PC-9 (cell line): ENCODE data around the gene PLXNC1. TPM values are rescaled to one million over a fixed set of nuclear protein-coding genes. Genes with fewer than 3 reads are reported as not detected.

Source experiments
- BruUV-seq: library from RNA; stranded (reverse); fragments of 400-500 nt; replicated peaks from 2 replicates; lab custom pipeline; 2021; lab: Mats Ljungman, UMichigan
- CTCF ChIA-PET: fragments of 300-600 bp; sonication (Branson Sonifier 250); formaldehyde crosslinking; loops from one replicate; lab custom pipeline; 2022; ENCODE audit warnings: antibody characterized with exemption; lab: Charles Lee
- POLR2A ChIA-PET: fragments of 300-600 bp; sonication (Branson Sonifier 250); formaldehyde crosslinking; loops from one replicate; lab custom pipeline; 2022; ENCODE audit warnings: antibody characterized with exemption; ENCODE audit not compliant: unreplicated experiment; lab: Charles Lee
- DNase-seq, 2 experiments: peaks; one replicate each; pipeline versions ENCODE4 v3.0.0 to v3.0.0-alpha.2; 2015 to 2022; ENCODE audit warnings: mixed read lengths in 1 of 2
- H2AFZ ChIP-seq: fragments of 200-600 bp; sonication (generic); 2 replicates; pipeline ENCODE4 v1.8.1; 2017; ENCODE audit warnings: antibody characterized with exemption
- H3F3A ChIP-seq: fragments of 200-600 bp; sonication (generic); 2 replicates; pipeline ENCODE4 v1.8.1; 2017; ENCODE audit warnings: antibody characterized with exemption, mild to moderate bottlenecking, low read depth; ENCODE audit not compliant: insufficient read depth
- H3K27ac ChIP-seq: fragments of 200-600 bp; sonication (generic); 2 replicates; pipeline ENCODE4 v1.6.1; 2016; ENCODE audit warnings: mixed run types
- H3K27me3 ChIP-seq: fragments of 200-600 bp; sonication (generic); 2 replicates; pipeline ENCODE4 v1.6.1; 2016; ENCODE audit warnings: low read depth, mixed run types; ENCODE audit not compliant: insufficient read depth
- H3K36me3 ChIP-seq: fragments of 200-600 bp; sonication (generic); 2 replicates; pipeline ENCODE4 v1.6.1; 2016; ENCODE audit warnings: low read depth, mixed run types
- H3K4me1 ChIP-seq: fragments of 200-600 bp; sonication (generic); replicated peaks from 2 replicates; pipeline ENCODE4 v1.6.1; 2016; ENCODE audit warnings: mixed run types; ENCODE audit not compliant: insufficient read depth
- H3K4me2 ChIP-seq: fragments of 200-600 bp; sonication (generic); 2 replicates; pipeline ENCODE4 v1.6.1; 2017; ENCODE audit warnings: mixed run types
- H3K4me3 ChIP-seq: fragments of 200-600 bp; sonication (generic); 2 replicates; pipeline ENCODE4 v1.6.1; 2016; ENCODE audit warnings: mixed run types
- H3K79me2 ChIP-seq: fragments of 200-600 bp; sonication (generic); 2 replicates; pipeline ENCODE4 v1.6.1; 2017; ENCODE audit warnings: low read depth, mixed run types
- H3K9me2 ChIP-seq: fragments of 200-600 bp; sonication (generic); 2 replicates; pipeline ENCODE4 v1.8.1; 2017; ENCODE audit warnings: mild to moderate bottlenecking; ENCODE audit not compliant: insufficient read depth
- H3K9me3 ChIP-seq: fragments of 200-600 bp; sonication (generic); 2 replicates; pipeline ENCODE4 v1.8.1; 2016; ENCODE audit warnings: low read depth; ENCODE audit not compliant: insufficient read depth
- H4K20me1 ChIP-seq: fragments of 200-600 bp; sonication (generic); 2 replicates; pipeline ENCODE4 v1.8.1; 2017; ENCODE audit not compliant: insufficient read depth
- CTCF ChIP-seq: fragments of 200-600 bp; sonication (generic); conservative IDR thresholded peaks from 2 replicates; pipeline ENCODE4 v1.6.1; 2017; ENCODE audit warnings: mixed run types, antibody characterized with exemption, mild to moderate bottlenecking, moderate library complexity
- EZH2 ChIP-seq: fragments of 200-600 bp; sonication (generic); IDR thresholded peaks from 2 replicates; pipeline ENCODE4 v1.8.0; 2017; ENCODE audit warnings: antibody characterized with exemption, low read depth
- intact Hi-C: fragments of 100-400 bp; cut with micrococcal nuclease; formaldehyde crosslinking; loops from one replicate; pipeline ENCODE4 v1.10.0; 2022; ENCODE audit not compliant: unreplicated experiment
- total RNA-seq: library from RNA; stranded (reverse); gene quantifications from 2 replicates; pipeline ENCODE4 v1.2.3, GENCODE V29; 2021

PLXNC1 gene
- total RNA-seq, 1 experiment from 2014 or later: 2.3 TPM

- TF ChIP-seq EZH2 (no peak), CTCF (no peak)
- ChIA-PET POLR2A (no interaction called here), CTCF (no interaction called here)
- no TSS peak for BruUV-seq
- H3K4me2 ChIP-seq: no peak overlapping the region
- H3K9me2 ChIP-seq: no peaks in the 10 kb centered on the region
- no peaks in the 10 kb centered on the region for H3K79me2 ChIP-seq
- intact Hi-C loops: no loop called here
- DNase-seq: no peak
- no peaks in the 10 kb centered on the region for H3F3A ChIP-seq
- no peak overlapping the region for H3K27ac ChIP-seq
- H3K9me3 ChIP-seq: no peaks in the 10 kb centered on the region
- no peak overlapping the region for H2AFZ ChIP-seq
- H3K4me3 ChIP-seq: no peak overlapping the region
- H4K20me1 ChIP-seq: no peaks in the 10 kb centered on the region
- no peaks in the 10 kb centered on the region for H3K36me3 ChIP-seq
- no peaks in the 10 kb centered on the region for H3K27me3 ChIP-seq
- no peaks in the 10 kb centered on the region for H3K4me1 ChIP-seq
Measured at GRCh38 chr12:94207849-94208621, 59.7 kb downstream of the PLXNC1 start.

DNA sequence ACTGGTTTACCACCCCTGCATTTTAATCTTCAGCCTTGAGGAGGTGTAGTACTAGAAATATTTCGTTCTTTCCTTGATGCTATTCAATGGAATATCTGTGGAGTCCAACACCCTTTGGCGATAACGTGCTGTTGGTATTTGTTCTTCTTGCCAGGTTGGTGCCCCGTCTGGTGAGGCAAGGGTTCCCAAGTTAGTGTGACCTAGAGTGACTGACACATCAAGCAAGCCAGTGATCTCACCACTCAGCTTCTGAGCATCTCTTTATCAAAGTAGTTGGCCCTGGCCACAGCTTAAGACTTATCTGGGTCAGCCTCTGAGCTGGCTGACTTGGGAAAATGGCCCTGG lies 60.2 kb downstream of the PLXNC1 start:
- Histone ChIP-seq H3K27me3 (no peaks in the 10 kb centered on the region), H3F3A (no peaks in the 10 kb centered on the region), H4K20me1 (no peaks in the 10 kb centered on the region), H2AFZ (no peak overlapping the region), H3K9me2 (no peaks in the 10 kb centered on the region), H3K4me2 (no peak overlapping the region), H3K4me3 (no peak overlapping the region), H3K27ac (no peak overlapping the region), H3K36me3 (no peaks in the 10 kb centered on the region), H3K9me3 (no peaks in the 10 kb centered on the region), H3K4me1 (no peaks in the 10 kb centered on the region), H3K79me2 (no peaks in the 10 kb centered on the region)
- CTCF ChIA-PET: no interaction called here
- POLR2A ChIA-PET: no interaction called here
- no peak for DNase-seq
- no TSS peak for BruUV-seq
- intact Hi-C loops: no loop called here
- TF ChIP-seq CTCF (no peak), EZH2 (no peak)

DNA sequence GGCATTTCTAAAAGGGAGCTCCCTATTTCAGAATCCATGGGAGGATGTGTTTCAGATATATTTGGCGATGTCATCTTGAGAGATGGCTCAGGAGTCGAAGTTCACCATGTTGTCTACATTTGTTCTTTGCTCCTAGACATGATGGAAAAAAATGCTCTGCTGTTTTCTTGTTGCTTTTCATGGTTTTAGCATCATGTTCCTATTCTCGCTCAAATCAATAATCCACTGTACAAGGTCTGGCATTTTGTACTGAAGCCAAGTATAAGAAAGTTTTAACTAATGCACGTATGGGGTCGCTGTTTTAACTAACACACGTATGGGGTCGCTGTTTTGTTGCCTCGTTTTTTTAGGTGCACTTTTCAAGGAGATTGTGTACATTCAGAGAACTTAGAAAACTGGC lies 60.9 kb downstream of the PLXNC1 start:
- BruUV-seq: no TSS peak
- no peaks in the 10 kb centered on the region for H3K9me2 ChIP-seq
- no peaks in the 10 kb centered on the region for H3K4me1 ChIP-seq
- H3F3A ChIP-seq: no peaks in the 10 kb centered on the region
- no peak overlapping the region for H3K4me3 ChIP-seq
- no peaks in the 10 kb centered on the region for H3K27me3 ChIP-seq
- intact Hi-C loops: no loop called here
- no peak for DNase-seq
- H4K20me1 ChIP-seq: no peaks in the 10 kb centered on the region
- ChIA-PET CTCF (no interaction called here), POLR2A (no interaction called here)
- no peak overlapping the region for H3K4me2 ChIP-seq
- no peaks in the 10 kb centered on the region for H3K36me3 ChIP-seq
- H2AFZ ChIP-seq: no peak overlapping the region
- TF ChIP-seq EZH2 (no peak), CTCF (no peak)
- H3K79me2 ChIP-seq: no peaks in the 10 kb centered on the region
- no peaks in the 10 kb centered on the region for H3K9me3 ChIP-seq
- no peak overlapping the region for H3K27ac ChIP-seq
